MM.1S (cell line): ENCODE measurements around the gene CEACAM18.

Experiments
- DNase-seq: peaks from one replicate; pipeline ENCODE4 v3.0.0-alpha.2; 2015
- H2AFZ ChIP-seq: fragments of 300-600 bp; sonication (generic); 2 replicates; pipeline ENCODE4 v1.6.0; 2016; ENCODE audit warnings: antibody characterized with exemption, low read length
- H3F3A ChIP-seq: fragments of 300-600 bp; sonication (generic); 2 replicates; pipeline ENCODE4 v1.6.1; 2016; ENCODE audit warnings: mild to moderate bottlenecking, antibody characterized with exemption, low read length, moderate library complexity, mixed read lengths; ENCODE audit not compliant: insufficient read depth
- H3K27ac ChIP-seq: fragments of 300-600 bp; sonication (generic); 2 replicates; pipeline ENCODE4 v1.5.1; 2016; ENCODE audit warnings: mild to moderate bottlenecking, low read length
- H3K27me3 ChIP-seq: fragments of 300-600 bp; sonication (generic); replicated peaks from 2 replicates; pipeline ENCODE4 v1.6.0; 2016; ENCODE audit warnings: low read length; ENCODE audit not compliant: insufficient read depth
- H3K36me3 ChIP-seq: fragments of 300-600 bp; sonication (generic); replicated peaks from 2 replicates; pipeline ENCODE4 v1.6.1; 2016; ENCODE audit warnings: mild to moderate bottlenecking, low read length, mixed read lengths; ENCODE audit not compliant: insufficient read depth
- H3K4me1 ChIP-seq: fragments of 300-600 bp; sonication (generic); 2 replicates; pipeline ENCODE4 v1.6.1; 2016; ENCODE audit warnings: low read length, mixed read lengths
- H3K4me2 ChIP-seq: fragments of 300-600 bp; sonication (generic); 2 replicates; pipeline ENCODE4 v1.6.0; 2016; ENCODE audit warnings: low read depth, low read length
- H3K4me3 ChIP-seq: fragments of 300-600 bp; sonication (generic); 2 replicates; pipeline ENCODE4 v1.5.1; 2016; ENCODE audit warnings: low read length, mixed read lengths
- H3K79me2 ChIP-seq: fragments of 300-600 bp; sonication (generic); 2 replicates; pipeline ENCODE4 v1.6.1; 2016; ENCODE audit warnings: mixed run types, low read length, mixed read lengths
- H3K9ac ChIP-seq: fragments of 300-600 bp; sonication (generic); 2 replicates; pipeline ENCODE4 v1.6.1; 2016; ENCODE audit warnings: low read length, mixed read lengths
- H3K9me2 ChIP-seq: fragments of 300-600 bp; sonication (generic); replicated peaks from 2 replicates; pipeline ENCODE4 v1.6.1; 2016; ENCODE audit warnings: mild to moderate bottlenecking, low read length, mixed read lengths; ENCODE audit not compliant: insufficient read depth
- H3K9me3 ChIP-seq: fragments of 300-600 bp; sonication (generic); replicated peaks from 2 replicates; pipeline ENCODE4 v1.6.1; 2016; ENCODE audit warnings: mild to moderate bottlenecking, low read length, mixed read lengths; ENCODE audit not compliant: insufficient read depth
- H4K20me1 ChIP-seq: fragments of 300-600 bp; sonication (generic); 2 replicates; pipeline ENCODE4 v1.6.1; 2016; ENCODE audit warnings: mild to moderate bottlenecking, low read length, moderate library complexity, mixed read lengths; ENCODE audit not compliant: insufficient read depth
- EZH2 ChIP-seq: fragments of 300-600 bp; sonication (generic); optimal IDR thresholded peaks from 2 replicates; pipeline ENCODE3; 2017; ENCODE audit warnings: low read depth, mild to moderate bottlenecking, antibody characterized with exemption, low read length, mixed read lengths
- EZH2phosphoT487 ChIP-seq: fragments of 300-600 bp; sonication (generic); IDR thresholded peaks from 2 replicates; pipeline ENCODE4 v1.6.1; 2018; ENCODE audit warnings: antibody characterized with exemption, low read length
- TF ChIP-seq, protein P1 (sequence below): fragments of 300-600 bp; sonication (generic); IDR thresholded peaks from 2 replicates; pipeline ENCODE4 v1.5.1; 2016; ENCODE audit warnings: antibody characterized with exemption, low read length, mixed read lengths

The CEACAM18 gene

DNA sequence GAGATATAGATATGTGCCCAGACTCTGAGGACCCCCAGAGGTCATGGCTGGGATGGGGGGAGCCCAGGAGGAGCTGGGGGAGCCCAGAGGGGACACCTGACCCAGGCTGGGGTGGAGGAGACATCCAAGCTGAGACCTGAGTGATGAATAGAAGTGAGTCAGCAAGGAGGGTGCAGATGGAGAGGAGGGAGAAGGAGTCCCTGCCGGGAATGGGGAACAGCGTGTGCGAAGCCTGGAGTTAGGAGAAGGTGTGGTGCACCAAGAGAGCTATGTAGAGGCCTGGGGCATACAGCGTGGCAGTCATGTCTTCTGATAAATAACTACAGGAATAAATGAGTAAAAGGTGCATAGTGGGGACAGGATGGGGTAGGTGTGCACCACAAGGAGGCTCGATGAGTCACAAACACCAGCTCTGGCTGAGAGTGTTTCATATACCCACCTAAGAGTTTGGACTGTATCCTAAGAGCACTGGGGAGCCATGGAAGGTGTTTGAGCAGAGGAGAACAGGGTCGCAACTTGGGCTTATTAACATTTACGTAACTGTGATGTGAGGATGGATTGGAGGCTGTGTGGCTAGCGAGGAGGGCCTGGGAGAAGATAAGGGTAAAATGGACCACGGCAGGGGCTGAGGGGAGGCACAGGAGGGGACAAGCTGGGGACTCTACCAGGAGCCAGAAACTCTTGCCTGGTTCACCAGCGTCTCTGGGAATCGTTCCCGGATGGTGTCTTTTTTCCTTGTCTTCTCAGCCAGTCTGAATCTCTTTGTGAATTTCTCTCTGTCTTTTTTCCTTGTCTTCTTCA is 1.4 kb downstream of the CEACAM18 start:
- H3K27me3 ChIP-seq = no peaks in the 10 kb centered on the region
- DNase-seq = no peak
- H3K4me2 ChIP-seq = no peak overlapping the region
- no peaks in the 10 kb centered on the region for H3K36me3 ChIP-seq
- no peak overlapping the region for H3K9ac ChIP-seq
- H3F3A ChIP-seq = no peaks in the 10 kb centered on the region
- no peak overlapping the region for H3K4me3 ChIP-seq
- no peaks in the 10 kb centered on the region for H4K20me1 ChIP-seq
- H3K79me2 ChIP-seq = no peaks in the 10 kb centered on the region
- H2AFZ ChIP-seq = no peak overlapping the region
- H3K27ac ChIP-seq = no peak overlapping the region
- TF ChIP-seq, protein P1, sequence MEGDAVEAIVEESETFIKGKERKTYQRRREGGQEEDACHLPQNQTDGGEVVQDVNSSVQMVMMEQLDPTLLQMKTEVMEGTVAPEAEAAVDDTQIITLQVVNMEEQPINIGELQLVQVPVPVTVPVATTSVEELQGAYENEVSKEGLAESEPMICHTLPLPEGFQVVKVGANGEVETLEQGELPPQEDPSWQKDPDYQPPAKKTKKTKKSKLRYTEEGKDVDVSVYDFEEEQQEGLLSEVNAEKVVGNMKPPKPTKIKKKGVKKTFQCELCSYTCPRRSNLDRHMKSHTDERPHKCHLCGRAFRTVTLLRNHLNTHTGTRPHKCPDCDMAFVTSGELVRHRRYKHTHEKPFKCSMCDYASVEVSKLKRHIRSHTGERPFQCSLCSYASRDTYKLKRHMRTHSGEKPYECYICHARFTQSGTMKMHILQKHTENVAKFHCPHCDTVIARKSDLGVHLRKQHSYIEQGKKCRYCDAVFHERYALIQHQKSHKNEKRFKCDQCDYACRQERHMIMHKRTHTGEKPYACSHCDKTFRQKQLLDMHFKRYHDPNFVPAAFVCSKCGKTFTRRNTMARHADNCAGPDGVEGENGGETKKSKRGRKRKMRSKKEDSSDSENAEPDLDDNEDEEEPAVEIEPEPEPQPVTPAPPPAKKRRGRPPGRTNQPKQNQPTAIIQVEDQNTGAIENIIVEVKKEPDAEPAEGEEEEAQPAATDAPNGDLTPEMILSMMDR = no peak
- TF ChIP-seq EZH2phosphoT487 (no peak), EZH2 (no peak)
- H3K9me2 ChIP-seq = no peaks in the 10 kb centered on the region
- no peaks in the 10 kb centered on the region for H3K4me1 ChIP-seq
- H3K9me3 ChIP-seq = no peaks in the 10 kb centered on the region

DNA sequence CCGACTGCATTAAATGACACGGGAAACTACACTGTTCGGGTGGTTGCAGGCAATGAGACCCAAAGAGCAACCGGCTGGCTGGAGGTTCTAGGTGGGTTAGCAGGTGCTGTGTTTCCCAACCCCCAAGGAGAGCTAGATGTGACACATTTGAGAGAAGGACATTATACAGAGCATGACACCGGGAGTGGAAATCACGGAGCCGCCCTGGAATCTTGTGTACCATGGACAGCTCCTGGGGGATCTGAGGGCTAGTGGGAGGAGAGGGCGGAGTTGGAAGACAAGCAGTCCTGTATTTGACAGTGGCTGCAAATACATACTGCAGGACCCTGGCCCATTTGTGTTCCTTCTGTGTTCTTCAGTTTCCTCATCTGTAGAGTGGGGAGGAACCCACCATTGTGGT is 2.3 kb downstream of the CEACAM18 start:
- Histone ChIP-seq H3F3A (no peaks in the 10 kb centered on the region), H4K20me1 (no peaks in the 10 kb centered on the region), H2AFZ (no peak overlapping the region), H3K4me2 (no peak overlapping the region), H3K9me2 (no peaks in the 10 kb centered on the region), H3K36me3 (no peaks in the 10 kb centered on the region), H3K4me1 (no peaks in the 10 kb centered on the region), H3K27ac (no peak overlapping the region), H3K4me3 (no peak overlapping the region), H3K9ac (no peak overlapping the region), H3K27me3 (no peaks in the 10 kb centered on the region), H3K9me3 (no peaks in the 10 kb centered on the region), H3K79me2 (no peaks in the 10 kb centered on the region)
- no peak for DNase-seq
- TF ChIP-seq EZH2 (no peak), EZH2phosphoT487 (no peak)
- TF ChIP-seq, protein P1 = no peak

DNA sequence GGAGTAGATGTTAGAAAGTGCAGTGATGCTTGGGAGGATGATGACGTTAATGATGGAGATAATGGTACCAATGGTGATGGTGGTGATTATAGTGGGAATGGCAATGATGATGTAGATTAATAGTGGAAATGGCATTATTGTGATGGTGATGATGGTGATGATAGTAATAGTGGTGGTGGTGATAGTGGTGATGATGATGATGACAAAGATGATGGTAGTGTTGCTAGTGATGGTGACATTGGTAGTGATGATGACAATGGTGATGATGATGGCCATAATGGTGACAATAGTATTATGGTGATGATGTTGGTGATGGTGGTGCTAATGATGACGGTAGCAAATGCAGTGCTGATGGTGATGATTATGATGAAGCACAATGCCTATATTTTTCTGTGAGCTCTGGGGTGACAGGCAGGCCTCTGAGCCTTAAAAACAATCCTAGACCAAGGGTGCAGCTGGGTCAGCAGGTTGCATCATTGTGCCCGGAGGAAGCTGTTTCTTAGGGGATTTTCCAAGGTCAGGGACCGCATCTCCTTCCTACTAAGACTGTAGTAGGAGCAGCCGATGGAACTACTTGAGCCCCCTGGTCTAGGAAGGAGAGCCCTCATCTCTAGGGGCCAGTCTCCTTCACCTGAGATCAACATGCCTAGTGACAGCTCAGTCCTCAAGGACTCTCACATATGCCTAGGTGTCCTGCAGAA is 7.8 kb downstream of the CEACAM18 start:
- no peak for DNase-seq
- no peak overlapping the region for H2AFZ ChIP-seq
- no peak for TF ChIP-seq EZH2
- no peak for TF ChIP-seq EZH2phosphoT487
- TF ChIP-seq, protein P1 = no peak

More for the DNA sequence above, 7.8 kb downstream of the CEACAM18 start:
- Histone ChIP-seq H3K27ac (no peak overlapping the region), H4K20me1 (no peaks in the 10 kb centered on the region), H3K36me3 (no peaks in the 10 kb centered on the region), H3K4me3 (no peak overlapping the region), H3K4me1 (no peaks in the 10 kb centered on the region), H3F3A (no peaks in the 10 kb centered on the region), H3K9me2 (no peaks in the 10 kb centered on the region), H3K9me3 (no peaks in the 10 kb centered on the region), H3K9ac (no peak overlapping the region), H3K4me2 (no peak overlapping the region), H3K27me3 (no peaks in the 10 kb centered on the region), H3K79me2 (no peaks in the 10 kb centered on the region)
